EL (cell line): Measurements from ENCODE around the gene ZFYVE28.

ENCODE experiments used
- DNase-seq: peaks from one replicate; pipeline ENCODE4 v3.0.0-alpha.2; 2016

ZFYVE28 gene

DNA sequence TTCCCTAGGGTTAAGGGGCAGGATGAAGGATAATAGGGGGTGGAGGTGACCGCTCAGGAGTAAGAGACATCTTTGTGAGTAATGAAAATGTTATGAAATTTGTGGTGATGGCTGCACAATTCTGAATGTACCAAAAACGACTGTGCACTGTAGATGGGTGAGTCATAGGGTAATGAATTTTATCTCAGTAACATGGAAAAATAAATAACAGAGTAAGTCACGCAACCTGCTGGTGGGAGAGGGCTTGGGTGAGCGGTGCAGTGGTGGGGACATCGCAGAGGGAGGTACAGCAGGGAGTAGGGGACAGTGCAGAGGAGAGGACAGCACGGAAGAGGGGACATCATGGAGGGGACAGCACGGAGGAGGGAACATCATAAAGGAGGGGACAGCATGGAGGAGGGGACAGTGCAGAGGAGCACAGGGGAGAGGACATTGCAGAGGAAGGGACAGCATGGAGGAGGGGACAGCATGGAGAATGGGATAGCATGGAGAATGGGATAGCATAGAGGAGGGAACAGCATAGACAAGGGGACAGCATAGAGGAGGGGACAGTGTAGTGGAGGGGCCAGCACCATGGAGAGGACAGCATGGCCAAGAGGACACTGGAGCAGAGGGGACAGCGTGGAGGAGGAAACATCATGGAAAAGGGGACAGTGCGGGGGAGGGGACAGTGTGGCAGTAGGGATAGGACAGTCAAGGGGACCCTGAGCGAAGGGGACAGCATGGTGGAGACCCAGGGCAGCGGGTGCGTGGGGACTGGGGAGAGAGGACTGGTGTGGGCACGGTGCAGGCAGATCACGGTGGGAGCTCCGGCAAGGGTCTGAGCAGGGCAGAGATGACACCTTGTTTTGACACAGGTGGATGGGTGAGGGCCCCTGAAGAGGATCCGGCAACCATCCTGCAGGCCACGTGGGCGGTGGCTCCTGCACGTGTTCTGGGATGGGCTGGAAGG is 88.1 kb downstream of the ZFYVE28 start:
- DNase-seq, result peak; percentile 94

- DNase-seq, result no peak
These were observed 90.9 kb downstream of the ZFYVE28 start for GRCh38 chr4:2327579-2327978.

DNA sequence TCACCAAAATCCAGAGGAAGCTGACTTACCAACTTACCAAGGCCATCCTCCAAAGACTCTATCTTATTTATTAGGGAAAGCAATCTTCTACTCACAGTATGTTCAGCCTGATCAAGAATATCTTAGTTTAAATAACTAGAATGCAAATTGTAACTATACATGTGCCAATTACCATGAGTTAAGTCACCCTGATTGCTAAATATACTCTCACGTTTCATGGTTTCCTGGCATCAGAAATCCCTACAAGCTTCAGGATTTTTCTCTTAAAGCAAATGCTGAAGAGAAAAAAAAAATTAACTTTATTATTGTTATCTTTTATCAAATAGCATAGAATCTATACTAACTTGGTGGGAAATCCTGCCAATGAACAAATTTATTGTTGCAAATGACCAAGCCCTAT is 93.6 kb downstream of the ZFYVE28 start:
- DNase-seq, result no peak

DNA sequence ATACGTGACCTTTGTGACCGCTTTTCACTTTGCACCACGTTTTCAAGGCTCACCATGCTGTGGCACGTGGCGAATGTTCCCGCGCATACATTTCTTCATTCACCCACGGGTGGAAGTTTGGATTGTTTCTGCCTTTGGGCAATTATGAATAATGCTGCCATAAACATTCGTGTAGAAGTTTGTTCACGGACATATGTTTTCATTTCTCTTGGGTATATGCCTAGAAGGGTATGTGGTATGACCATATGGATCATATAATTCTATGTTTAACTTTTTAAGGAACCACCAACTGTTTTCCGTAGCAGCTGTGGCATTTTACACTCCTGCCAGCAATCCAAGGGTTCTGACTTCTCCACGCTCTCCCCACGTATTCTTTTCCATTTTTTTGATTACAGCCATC is 95.6 kb downstream of the ZFYVE28 start:
- peak; percentile 55 for DNase-seq

GRCh38 chr4:2322227-2322626 is 96.2 kb downstream of the ZFYVE28 start:
- no peak for DNase-seq

DNA sequence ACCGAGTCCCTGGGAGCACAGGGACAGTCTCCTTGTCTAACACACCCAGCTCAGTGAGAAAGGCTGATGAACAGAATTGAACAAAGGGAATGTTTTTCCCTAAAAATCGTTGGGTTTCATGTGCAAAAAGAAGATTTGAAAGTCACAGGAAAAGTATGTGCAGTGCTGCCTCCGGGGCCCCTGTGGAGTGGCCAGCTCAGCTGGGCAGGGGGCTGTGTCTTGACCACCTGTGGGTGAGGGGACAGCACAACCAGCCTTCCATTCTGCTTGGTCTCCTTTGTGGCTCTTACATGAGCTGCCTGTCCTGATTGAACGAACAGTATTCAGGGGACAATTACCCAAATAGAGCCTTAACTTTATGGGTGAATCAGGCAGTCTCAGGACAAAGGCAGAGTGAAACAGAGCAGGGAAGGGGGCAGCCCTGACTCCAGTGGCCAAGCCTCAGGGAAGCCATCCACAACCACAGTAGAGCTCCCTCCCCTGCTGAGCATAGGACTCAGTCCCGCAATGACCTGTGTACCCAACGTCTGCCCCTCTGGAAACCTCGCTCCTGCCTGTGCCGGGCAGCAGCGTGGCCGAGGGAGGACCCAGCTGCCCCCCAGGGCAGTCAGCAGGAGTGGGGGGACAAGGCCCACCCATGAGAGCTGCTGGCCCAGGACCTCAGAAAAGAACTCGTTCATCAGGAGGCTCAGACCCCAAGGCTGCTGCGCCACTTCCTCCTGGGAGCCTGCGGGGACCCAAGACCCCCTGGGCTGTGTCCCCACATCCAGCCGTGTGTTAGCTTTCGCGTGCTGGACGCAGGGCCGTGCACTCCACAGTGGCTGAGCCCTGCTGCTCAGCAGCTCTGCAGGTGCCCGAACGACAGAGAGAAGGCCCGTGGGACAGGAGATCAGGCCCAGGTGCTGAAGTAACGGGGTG is 96.9 kb downstream of the ZFYVE28 start:
- no peak for DNase-seq

DNA sequence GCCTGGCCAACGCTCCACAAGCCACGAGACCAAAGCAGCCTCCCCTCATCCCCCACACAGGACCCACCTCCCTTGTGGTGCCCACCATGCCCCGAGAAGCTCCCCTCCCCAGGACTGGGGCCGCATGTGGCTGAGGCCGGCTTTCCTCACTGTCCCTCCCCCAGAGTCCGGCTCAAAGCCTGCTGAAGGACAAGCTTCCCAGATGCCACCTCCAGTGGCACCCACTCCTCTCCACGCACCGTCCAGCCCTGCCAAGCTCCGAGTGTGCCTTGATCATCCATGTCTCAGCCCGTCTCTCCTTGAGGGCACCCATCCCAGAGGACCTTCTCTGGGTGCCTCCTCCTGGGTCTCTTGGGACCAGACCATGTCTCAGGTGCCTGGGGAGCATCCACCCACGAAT is 97.7 kb downstream of the ZFYVE28 start:
- no peak for DNase-seq

GRCh38 chr4:2320152-2320551 is 98.3 kb downstream of the ZFYVE28 start:
- DNase-seq, result no peak

GRCh38 chr4:2318885-2319284 is 99.6 kb downstream of the ZFYVE28 start:
- no peak for DNase-seq

DNA sequence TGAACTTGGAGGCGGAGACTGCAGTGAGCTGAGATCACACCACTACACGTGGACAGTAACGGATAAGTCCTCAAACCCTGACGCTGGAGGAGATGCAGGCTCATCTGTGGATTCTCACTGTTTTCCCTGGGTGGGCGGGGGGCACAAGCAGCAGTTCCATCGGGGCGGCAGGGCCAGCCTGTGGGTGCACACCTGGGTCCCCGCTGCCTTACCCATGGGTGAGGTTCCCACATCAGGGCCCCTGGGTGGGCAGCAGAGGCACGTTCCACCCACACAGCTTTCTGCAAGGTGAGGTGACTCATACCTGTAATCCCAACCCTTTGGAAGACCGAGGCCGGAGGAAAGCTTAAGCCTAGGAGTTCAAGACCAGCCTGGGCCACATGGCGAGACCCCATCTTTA is 100.0 kb downstream of the ZFYVE28 start:
- DNase-seq, result no peak

GRCh38 chr4:2313366-2313765 is 105.1 kb downstream of the ZFYVE28 start:
- DNase-seq, result no peak

- no peak for DNase-seq
These were observed 111.6 kb downstream of the ZFYVE28 start for GRCh38 chr4:2306773-2307410.

- DNase-seq, result no peak
These were observed 112.5 kb downstream of the ZFYVE28 start for GRCh38 chr4:2305766-2306501.

- DNase-seq, result no peak
These were observed 113.4 kb downstream of the ZFYVE28 start for GRCh38 chr4:2304877-2305561.

DNA sequence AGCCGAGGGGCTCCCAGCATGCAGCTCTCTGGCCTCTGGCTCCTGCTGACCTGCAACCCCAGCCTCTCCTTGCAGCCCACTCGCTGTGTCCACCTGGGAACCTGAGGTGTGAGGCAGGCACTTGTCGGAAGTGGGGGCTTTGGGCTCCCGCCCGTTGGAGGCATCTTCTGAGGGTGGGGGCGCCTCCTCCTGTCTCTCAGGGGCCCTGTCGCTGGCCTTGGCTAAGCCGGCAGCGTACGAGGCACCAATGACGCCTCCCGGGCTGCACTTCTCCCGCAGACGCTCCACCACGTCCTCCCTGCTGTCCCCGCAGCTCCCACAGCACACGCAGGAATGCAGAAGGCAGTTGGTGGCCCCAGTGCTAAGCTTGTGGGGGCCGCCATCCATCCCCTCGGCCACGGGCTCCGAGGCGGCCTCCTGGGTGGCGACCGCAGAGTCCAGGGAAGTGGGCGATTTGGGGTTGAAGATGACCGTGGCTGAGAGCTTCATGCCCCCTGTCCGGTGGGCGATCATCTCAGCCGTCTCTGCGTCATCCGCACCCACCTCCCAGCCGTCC is 114.0 kb downstream of the ZFYVE28 start:
- no peak for DNase-seq

- no peak for DNase-seq
These were observed 114.6 kb downstream of the ZFYVE28 start for GRCh38 chr4:2303686-2304320.

GRCh38 chr4:2303121-2303685 is 115.2 kb downstream of the ZFYVE28 start:
- DNase-seq, result no peak

DNA sequence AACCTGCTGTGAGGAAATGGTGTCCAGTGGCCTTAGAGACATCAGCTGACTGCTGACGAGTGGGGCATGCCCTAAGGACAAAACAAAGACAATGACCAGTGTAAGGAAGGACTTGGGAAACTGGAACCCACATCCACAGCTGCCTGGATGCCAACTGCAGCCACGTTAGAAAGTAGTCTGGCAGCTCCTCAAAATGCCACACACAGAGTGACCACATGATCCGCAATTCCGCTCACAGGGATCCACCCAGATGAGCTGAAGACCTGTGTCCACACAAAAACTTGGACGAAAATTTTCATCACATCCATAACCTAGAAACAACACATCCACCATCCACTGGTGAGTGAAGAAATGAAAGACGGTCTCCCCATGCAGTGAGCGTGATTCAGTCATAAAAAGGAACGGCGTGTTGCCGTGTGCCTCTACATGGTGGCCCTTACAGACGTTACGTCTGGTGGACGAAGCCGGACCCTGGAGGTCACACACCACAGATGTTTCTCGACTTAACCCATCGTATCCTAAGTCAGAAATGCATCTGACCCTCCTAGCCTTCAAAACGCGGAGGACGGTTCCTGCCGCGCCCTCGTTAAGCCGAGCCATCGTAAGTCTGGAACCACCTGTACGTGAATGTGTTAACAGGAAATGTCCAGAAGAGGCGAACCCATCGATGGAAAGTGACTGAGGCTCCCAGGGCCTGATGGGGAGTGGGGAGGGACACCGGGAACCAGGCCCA is 115.9 kb downstream of the ZFYVE28 start:
- no peak for DNase-seq

DNA sequence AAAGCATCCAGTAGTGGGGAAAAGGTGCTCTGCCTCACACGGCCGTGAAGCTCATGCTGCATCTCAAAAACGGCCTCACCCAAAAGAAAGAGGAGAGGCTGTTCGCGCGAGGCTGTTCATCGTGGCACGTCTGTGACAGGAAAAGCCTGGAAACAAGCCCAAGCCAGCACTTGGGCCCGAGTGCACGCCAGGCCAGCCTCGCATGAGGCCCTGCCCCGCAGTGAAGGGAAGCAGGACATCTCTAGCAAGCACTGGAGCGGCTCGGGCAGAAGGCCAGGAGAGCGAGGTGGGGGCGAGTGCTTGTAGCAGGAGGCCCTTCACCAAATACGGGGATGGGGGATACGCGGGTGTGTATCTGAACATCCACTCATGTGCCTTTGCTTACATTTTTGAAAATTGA is 116.6 kb downstream of the ZFYVE28 start:
- DNase-seq, result no peak

DNA sequence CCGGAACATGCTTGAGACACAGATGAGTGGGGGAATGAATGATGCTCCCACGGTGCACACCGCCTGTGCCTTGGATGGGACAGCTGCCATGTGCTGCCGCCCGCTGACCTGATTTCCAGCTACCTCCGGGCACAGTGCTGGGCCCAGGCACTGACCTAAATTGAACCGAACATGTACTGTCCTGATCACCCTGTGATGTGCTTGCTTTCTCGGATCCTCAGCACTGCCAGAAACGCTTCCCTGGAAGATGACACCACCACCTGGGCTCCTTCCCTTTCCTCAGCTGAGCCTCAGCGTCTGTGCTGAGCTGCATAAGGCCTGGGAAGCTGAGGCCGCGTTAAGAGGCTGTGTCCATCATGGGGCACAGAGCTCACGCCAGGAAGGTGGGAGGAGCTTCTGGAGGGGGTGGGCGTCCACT is 117.2 kb downstream of the ZFYVE28 start:
- DNase-seq, result no peak
